Right atrium auricular region (tissue), 2 donors: Measurements from ENCODE around the gene ADGRL3. TPM values are rescaled to one million over a fixed set of nuclear protein-coding genes. Genes with fewer than 3 reads are reported as not detected.

Source experiments
- DNase-seq: peaks from one replicate; pipeline ENCODE4 v3.0.0-alpha.2; 2019; ENCODE audit warnings: low spot score
- H3K27ac ChIP-seq, 2 donors: fragments of 200-600 bp; sonication (generic); 1 replicate in 1 of 2; 2 replicates in 1 of 2; pipeline ENCODE4 v1.5.1; 2016 to 2019
- H3K27me3 ChIP-seq, 2 donors: fragments of 200-600 bp; sonication (generic); one replicate each; pipeline versions ENCODE4 v1.5.1 to v1.6.0; 2017 to 2019
- H3K36me3 ChIP-seq: fragments of 200-600 bp; sonication (generic); one replicate; pipeline ENCODE4 v1.5.1; 2016
- H3K4me1 ChIP-seq, 2 donors: fragments of 200-600 bp; sonication (generic); one replicate each; pipeline versions ENCODE4 v1.5.1 to v1.6.0; 2017 to 2019
- H3K4me3 ChIP-seq, 2 donors: fragments of 200-600 bp; sonication (generic); 1 replicate in 1 of 2; 2 replicates in 1 of 2; pipeline ENCODE4 v1.5.1; 2017 to 2019; ENCODE audit warnings: mild to moderate bottlenecking in 1 of 2, moderate library complexity in 1 of 2
- H3K9me3 ChIP-seq, 2 donors: fragments of 200-600 bp; sonication (generic); one replicate each; pipeline ENCODE4 v1.5.1; 2019
- CTCF ChIP-seq, 2 donors: fragments of 200-600 bp; sonication (generic); IDR thresholded peaks; one replicate each; pipeline ENCODE4 v1.5.1; 2019; ENCODE audit warnings: antibody characterized with exemption in 2 of 2
- total RNA-seq, 2 donors: library from RNA; depleted of rRNA; stranded (reverse); fragments of >200 nt; gene quantifications; one replicate each; pipeline ENCODE4 v1.1.0, GENCODE V29; 2016

The ADGRL3 gene
- total RNA-seq, 2 donors from 2014 or later, result 0.86 to 1.9 TPM

- no peak overlapping the region for H3K27ac ChIP-seq
- H3K36me3 ChIP-seq, result no peaks in the 10 kb centered on the region
- DNase-seq, result no peak
- H3K4me1 ChIP-seq, result no peaks in the 10 kb centered on the region
- H3K9me3 ChIP-seq, result no peaks in the 10 kb centered on the region
- H3K4me3 ChIP-seq, result no peak overlapping the region
- TF ChIP-seq CTCF (IDR thresholded peaks at IDR 0.05), result no peak
- no peaks in the 10 kb centered on the region for H3K27me3 ChIP-seq
Observed at GRCh38 chr4:61223385-61223784, 23.3 kb downstream of the ADGRL3 start.

- TF ChIP-seq CTCF (IDR thresholded peaks at IDR 0.05), result no peak
- no peaks in the 10 kb centered on the region for H3K27me3 ChIP-seq
- no peak overlapping the region for H3K4me3 ChIP-seq
- H3K9me3 ChIP-seq, result no peaks in the 10 kb centered on the region
- H3K27ac ChIP-seq, result no peak overlapping the region
- no peaks in the 10 kb centered on the region for H3K4me1 ChIP-seq
- no peaks in the 10 kb centered on the region for H3K36me3 ChIP-seq
- no peak for DNase-seq
Observed at GRCh38 chr4:61224573-61224972, 24.4 kb downstream of the ADGRL3 start.

GRCh38 chr4:61225656-61226055 lies 25.5 kb downstream of the ADGRL3 start:
- Histone ChIP-seq H3K4me3 (no peak overlapping the region), H3K27ac (no peak overlapping the region), H3K36me3 (no peaks in the 10 kb centered on the region), H3K9me3 (no peaks in the 10 kb centered on the region), H3K27me3 (no peaks in the 10 kb centered on the region), H3K4me1 (no peaks in the 10 kb centered on the region)
- TF ChIP-seq CTCF (IDR thresholded peaks at IDR 0.05), result no peak
- DNase-seq, result no peak

- Histone ChIP-seq H3K4me3 (no peak overlapping the region), H3K27ac (no peak overlapping the region), H3K4me1 (no peaks in the 10 kb centered on the region), H3K36me3 (no peaks in the 10 kb centered on the region), H3K9me3 (no peaks in the 10 kb centered on the region), H3K27me3 (no peaks in the 10 kb centered on the region)
- DNase-seq, result no peak
- no peak for TF ChIP-seq CTCF (IDR thresholded peaks at IDR 0.05)
Observed at GRCh38 chr4:61231421-61231820, 31.3 kb downstream of the ADGRL3 start.

GRCh38 chr4:61239250-61239649 lies 39.1 kb downstream of the ADGRL3 start:
- Histone ChIP-seq H3K36me3 (no peaks in the 10 kb centered on the region), H3K9me3 (no peaks in the 10 kb centered on the region), H3K27me3 (no peaks in the 10 kb centered on the region), H3K27ac (no peak overlapping the region), H3K4me1 (no peaks in the 10 kb centered on the region), H3K4me3 (no peak overlapping the region)
- DNase-seq, result no peak
- no peak for TF ChIP-seq CTCF (IDR thresholded peaks at IDR 0.05)

- TF ChIP-seq CTCF (IDR thresholded peaks at IDR 0.05), result no peak
- Histone ChIP-seq H3K4me3 (no peak overlapping the region), H3K9me3 (no peaks in the 10 kb centered on the region), H3K4me1 (no peaks in the 10 kb centered on the region), H3K36me3 (no peaks in the 10 kb centered on the region), H3K27me3 (no peaks in the 10 kb centered on the region), H3K27ac (no peak overlapping the region)
- no peak for DNase-seq
Observed at GRCh38 chr4:61243962-61244361, 43.8 kb downstream of the ADGRL3 start.
